Esophagus mucosa (tissue), 1 donor: ENCODE measurements around the gene CDK11B. TPM values are rescaled to one million over a fixed set of nuclear protein-coding genes. Genes with fewer than 3 reads are reported as not detected.
A peak's percentile ranks its signal among the peaks of the same experiment; 100 is the strongest.

Experiments
- ATAC-seq: fragments of 200-7000 bp; cut with Tn5 transposase; one replicate; pipeline ENCODE4 v1.9.1; 2020
- total RNA-seq: library from RNA; stranded (reverse); gene quantifications from one replicate; pipeline ENCODE4 v1.2.4, GENCODE V29; 2023
- donor health status: DM: yes; HTN: yes; CAD: no.

Gene CDK11B
- total RNA-seq, 1 donor from 2014 or later, result 10.9 TPM

DNA sequence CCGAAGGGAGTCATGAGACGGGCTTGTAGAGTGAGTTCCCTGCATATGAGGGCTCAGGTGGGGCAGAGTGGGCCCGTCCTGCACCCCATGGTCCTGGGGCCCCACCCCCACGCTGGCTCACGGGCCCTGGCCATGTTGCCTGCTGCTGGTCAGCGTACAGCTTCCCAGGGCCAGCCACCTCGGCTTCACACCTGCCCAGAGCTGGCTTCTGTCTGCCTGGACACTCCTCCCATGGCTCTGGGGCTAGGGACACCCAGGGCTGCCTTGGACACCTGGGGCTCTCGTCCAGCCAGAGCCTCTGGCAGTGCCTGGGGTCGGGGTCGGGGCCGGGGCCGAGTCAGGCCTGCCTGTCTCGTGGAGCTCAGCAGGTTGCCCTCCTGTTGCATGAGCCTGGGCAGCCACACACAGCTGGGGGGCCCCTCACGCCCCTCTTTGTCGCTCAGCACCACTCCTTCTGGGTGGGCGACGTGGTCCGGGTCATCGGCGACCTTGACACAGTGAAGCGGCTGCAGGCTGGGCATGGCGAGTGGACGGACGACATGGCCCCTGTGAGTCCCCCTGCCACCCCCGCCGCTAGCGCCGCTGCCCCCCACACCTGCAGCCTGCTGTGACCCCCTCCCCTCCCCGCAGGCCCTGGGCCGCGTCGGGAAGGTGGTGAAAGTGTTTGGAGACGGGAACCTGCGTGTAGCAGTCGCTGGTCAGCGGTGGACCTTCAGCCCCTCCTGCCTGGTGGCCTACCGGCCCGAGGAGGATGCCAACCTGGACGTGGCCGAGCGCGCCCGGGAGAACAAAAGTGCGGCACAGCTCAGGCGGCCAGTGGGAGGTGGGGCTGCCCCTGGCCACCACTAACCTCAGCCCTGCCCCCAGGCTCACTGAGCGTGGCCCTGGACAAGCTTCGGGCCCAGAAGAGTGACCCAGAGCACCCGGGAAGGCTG, 32.3 kb downstream of the CDK11B start:
- no peak for ATAC-seq

DNA sequence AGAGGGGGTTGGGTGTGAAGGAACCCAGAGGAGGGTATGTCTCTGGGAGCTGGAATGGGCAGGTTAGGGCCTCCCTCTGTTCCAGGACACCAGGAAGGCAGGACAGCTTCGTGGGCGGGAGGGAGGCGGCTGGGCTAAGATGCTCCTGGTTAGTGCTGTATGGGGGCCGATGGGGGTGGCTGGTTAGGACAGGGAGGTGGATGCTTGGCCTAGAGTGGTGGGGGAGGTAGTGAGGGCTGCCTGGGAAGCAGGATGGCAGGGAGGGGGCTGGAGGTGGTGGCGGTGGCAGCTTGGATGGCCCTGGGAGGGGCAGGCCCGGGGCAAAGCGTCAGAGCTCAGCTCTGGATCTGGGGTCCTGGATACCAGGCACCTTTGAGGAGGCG, 33.0 kb downstream of the CDK11B start:
- ATAC-seq, result no peak

DNA sequence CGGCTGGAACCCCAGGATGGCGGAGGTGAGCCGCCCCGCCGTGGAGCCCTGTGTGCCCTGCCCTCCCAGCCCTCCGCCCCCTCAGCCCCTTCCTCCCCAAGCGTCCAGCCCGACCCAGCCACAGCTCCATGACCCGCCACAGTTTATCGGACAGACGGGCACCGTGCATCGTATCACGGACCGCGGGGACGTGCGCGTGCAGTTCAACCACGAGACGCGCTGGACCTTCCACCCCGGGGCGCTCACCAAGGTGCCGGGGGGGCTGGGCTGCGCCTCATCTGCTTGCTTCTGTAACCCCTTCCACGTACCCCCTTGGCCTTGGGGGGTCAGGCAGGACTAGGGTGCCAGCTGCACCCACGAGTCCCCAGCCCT, 33.4 kb downstream of the CDK11B start:
- no peak for ATAC-seq

DNA sequence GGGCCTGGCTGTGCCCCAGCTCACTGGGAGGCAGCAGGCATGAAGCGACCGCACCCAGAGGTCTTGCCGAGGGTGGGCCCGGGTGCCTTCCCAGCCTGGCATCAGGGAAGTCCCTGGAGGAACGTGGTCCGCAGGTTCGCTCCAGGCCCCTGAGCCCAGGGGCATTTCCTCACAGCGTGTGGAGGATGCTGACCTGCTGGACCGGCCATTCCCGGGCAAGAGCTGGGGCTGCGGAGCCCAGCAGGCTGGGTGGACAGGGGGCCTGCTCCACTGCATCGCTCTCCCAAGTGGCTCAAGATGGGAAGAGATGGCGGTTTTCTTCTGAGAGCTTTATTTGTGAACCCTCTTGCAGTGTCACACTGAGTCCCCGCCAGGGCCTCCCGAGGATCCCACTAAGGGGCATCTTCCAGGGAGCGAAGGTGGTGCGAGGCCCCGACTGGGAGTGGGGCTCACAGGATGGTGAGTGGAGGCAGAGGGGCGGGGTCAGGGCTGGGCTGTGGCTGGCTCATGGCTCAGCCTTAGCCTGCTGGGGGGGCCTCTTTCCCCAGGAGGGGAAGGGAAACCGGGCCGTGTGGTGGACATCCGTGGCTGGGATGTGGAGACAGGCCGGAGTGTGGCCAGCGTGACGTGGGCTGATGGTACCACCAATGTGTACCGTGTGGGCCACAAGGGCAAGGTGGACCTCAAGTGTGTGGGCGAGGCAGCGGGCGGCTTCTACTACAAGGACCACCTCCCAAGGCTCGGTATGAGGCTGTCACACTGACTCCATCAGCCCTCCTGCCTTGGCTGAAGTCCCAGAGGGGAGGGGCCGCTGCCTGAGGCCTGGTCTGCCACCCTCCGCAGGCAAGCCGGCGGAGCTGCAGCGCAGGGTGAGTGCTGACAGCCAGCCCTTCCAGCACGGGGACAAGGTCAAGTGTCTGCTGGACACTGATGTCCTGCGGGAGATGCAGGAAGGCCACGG, 34.1 kb downstream of the CDK11B start:
- ATAC-seq, result no peak

DNA sequence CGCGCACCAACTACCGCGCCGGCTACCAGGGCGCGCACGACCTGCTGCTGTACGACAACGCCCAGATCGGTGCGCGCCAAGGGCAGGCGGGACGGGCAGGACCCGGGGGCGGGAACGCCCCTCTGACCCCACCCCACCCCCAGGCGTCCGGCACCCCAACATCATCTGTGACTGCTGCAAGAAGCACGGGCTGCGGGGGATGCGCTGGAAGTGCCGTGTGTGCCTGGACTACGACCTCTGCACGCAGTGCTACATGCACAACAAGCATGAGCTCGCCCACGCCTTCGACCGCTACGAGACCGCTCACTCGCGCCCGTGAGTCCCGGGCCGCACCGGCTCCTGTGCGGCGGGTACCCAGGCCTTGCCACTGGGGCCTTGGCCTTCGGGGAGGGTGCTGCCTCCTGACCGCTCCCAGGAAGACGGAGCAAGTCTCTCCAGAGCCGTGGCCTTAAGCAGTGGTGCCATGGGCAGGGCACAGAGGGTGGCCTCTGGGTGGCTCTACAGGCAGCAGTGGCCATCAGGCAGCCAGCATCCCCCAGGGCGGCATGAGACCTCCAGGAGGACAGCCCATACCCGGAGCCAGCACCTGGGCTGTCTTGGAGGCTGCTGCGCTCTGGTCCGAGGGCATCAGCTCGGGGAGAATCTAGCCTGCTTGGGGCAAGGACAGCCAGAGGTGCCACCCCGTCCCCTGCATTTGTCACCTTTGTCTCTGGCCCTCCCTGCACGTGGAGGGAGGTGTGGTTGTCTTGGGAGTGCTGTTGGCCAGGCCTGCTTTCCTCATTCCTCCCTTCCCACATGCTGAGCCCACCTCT, 35.0 kb downstream of the CDK11B start:
- no peak for ATAC-seq

DNA sequence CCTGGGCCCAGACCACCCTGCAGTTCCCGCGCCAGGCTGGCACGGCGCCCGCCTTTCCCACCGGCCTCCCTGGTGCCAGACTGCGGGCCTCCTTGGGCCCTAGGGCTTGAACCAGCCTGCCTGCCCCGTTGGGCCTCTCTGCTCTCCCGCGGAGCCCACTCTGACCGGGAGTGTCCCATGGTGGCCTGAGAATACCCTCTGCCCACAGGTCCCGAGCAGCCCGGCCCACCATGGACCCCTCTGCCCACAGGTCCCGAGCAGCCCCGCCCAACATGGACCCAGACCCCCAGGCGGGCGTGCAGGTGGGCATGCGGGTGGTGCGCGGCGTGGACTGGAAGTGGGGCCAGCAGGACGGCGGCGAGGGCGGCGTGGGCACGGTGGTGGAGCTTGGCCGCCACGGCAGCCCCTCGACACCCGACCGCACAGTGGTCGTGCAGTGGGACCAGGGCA, 35.6 kb downstream of the CDK11B start:
- ATAC-seq, result no peak

DNA sequence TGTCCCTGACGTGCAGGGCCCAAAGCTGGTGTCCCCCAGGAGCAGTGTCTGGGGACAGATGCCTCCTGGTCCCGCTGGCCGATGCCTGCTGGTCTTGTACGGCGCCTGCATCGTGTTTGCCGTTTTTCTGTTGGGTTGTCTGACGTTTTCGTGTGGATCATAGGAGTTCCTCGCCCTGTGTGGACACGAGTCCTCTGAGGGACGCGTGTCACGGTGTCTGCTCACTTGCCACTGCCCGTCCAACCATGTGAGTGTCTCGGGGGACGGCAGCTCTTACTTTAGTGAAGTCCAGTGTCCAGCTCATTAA, 36.1 kb downstream of the CDK11B start:
- ATAC-seq, result no peak

DNA sequence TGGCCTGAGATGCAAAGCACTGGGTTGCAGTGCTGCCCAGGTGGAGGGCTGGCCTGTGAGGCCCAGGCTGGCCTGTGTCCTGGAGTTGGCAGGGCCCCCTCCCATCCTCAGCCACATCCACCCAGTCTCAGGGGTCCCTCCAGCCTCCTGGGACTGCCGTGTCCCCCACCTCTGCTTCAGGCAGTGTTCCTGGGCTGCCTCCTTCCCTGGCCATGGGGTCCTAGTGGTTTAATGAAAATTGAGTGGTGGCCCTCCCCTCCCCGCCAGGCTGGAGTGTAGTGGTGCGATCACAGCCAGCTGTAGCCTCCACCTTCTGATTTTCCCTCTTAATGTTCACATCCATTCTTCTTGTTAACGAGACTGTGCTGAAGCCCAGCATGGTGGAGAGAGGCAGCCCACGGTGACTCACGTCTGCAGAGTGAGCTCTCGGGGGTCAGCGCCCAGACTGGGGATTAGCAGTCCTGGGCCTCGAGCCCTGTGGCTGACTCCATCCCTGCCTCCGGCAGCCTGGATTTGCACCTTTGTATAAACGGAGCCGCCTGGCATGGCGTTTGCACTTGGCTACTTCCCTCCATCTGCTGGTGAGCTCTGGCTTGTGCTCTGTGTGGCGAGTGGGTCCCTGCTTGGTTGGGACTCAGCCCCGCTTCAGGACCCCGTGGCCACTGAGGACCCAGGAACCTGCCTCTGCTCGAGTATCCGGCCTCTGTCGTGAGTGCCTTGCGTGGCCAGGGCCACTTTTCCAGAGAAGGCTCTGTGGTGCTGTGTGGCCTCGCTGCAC, 36.6 kb downstream of the CDK11B start:
- ATAC-seq, result no peak

DNA sequence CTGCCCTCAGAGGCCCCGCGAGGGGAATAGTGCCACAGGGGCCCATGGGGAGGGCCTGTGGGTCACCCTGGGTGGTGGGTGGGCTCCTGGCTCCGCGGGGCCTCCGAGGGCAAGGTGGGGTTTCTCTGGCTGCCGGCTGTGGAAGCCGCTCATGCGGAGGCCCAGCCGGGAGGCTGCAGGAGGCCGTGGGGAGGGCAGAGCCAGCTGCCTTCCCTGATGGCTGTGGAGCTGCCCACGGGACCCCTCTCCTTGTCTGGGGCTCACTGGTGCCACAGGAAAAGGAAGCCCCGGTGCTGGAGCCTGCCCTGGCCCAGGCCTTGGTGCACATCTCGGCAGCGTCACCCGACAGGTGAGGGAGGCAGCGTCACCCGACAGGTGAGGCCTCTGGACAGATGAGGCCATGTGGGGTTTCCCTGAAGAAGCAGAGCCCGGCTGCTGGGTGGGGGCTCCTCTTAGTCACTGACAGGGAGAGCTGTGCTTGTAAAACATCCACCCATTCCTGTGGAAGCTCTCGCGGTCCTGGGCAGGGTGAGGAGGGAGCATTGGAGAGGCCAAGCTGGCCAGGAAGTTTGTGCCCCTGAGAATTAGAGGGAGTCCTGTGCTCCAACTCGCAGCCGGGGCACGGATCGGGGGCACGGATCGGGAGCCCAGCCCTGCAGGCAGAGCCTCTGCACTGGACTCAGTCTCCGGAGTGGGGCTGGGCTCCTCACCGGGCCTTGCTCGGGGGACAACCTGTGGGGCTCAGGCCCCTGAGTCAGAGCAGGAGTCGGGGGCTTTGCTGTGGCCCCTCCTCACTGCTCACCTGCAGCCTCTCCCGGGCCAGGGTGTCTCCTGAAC, 37.4 kb downstream of the CDK11B start:
- ATAC-seq, result no peak

DNA sequence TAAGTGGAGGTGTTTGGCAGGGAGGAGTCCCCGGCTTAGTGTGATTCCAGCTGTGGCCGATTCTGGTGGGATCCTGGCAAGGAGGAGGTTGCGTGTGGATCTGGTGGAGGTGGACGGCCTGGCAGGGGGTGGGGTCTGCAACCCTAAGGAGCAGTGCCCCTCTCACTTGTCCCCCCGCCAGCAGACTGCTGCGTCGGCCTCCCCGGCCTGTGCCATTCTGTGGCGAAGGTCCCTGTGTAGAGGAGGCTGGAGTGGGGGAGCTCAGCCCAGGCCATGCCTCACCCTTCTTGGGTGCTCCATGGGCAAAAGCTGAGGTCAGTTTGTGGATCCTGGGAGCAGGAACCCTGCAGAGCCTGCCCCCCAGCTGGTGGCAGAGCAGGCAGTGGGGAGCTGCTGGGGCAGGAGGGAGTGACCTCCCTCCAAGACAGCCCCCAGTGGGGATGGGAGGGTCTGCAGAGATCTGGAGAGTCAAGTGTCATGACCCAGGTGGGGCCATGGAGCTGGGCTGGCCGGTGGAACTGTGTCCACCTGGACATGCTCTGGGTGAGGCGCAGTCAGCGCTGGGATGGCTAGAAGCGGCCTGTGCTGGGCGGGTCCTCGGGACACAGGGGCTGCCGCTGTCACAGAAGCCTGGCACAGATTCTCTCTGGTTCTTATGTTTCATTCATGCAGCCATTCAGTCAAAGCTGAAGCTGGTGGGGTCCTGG, 38.2 kb downstream of the CDK11B start:
- no peak for ATAC-seq

DNA sequence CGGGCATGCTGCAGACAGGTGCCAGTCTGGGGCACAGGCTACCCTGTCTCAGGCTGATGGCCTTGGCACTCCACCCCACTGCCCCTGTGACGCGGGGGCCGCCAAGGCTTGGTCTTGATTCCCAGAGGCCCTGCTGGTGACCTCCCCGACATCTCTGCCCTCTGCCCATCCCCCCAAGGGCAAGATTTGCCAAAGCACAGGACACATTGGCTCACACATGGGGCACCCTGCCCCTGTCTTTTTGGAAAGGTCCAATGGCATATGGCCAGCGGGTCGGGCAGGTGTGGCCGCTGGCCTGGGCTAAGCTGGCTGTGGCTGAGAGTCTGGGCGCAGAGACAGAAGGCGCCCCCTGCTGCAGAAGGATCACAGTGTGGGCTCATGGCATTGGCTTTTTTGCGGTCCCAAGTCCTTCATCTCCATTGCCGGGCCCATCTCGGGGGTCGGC, 38.9 kb downstream of the CDK11B start:
- no peak for ATAC-seq

DNA sequence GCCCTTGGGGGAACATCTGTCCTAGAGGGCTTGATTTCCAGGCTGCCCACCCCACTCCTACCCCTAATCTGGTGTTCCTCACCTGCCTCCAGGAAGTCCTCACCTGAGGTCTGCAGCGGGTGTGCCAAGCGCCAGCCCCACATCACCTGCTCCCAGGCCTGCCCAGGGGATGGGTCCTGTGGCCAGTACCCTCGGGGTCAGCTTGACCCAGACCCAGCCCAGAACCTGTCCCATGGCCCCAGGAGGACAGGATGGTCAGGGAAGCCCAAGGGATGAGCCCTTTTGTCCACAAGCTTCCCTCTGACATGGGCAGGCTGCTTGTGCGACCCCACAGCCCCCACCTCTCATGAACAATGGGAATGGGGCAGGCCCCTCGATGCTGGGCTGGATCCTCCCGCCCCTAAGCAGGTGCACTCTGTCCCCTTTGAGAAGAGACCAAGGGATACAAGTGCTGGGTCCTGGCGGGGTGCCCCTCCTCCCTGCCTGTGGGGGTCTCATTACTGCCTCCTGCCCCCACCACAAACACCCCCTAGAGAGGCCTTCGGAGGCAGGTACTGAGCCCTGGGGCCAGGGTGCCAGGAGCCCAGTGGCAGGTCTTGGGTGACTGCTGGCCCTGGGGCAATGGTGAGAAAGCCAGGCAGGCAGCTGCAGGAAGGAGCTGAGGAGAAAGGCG, 40.3 kb downstream of the CDK11B start:
- ATAC-seq, result no peak

DNA sequence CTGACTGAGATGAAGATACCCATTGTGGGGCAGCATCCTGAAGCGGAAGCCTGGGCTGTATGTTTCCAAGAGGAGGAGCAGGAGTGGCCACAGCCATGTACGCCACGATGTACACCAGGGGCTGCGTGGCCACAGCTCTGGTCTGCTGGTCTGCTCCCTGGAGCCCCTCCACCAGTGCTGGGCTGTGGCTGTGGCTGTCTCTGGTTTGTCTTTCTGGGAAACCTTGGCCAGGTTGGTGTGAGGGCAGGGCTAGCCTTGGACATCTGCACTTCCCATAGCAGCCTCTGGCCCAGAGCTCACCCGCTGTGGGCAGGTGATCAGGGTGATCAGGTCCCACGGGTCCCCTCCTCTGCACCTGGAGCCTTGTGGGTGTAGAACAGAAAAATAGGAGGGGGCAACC, 40.9 kb downstream of the CDK11B start:
- ATAC-seq, result no peak

DNA sequence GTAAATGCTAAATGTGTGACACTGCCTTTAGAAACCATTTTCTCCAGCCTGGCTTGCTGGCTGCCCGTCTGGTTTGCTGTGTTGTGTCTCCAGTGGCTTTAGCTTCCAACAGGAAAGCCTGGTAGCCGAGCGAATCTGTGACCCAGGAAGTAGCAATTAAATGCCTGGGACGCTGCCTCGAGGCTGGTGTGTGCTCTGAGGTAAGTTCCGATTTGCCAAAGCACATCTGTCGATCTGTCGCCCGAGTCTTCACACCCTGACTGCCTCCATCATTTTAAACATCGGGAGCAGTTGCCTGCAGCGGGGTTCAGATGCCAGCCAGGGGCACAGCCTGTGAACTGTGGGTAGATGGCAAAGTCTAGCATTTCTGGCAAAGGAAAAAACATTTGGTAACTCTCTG, 41.3 kb downstream of the CDK11B start:
- no peak for ATAC-seq

DNA sequence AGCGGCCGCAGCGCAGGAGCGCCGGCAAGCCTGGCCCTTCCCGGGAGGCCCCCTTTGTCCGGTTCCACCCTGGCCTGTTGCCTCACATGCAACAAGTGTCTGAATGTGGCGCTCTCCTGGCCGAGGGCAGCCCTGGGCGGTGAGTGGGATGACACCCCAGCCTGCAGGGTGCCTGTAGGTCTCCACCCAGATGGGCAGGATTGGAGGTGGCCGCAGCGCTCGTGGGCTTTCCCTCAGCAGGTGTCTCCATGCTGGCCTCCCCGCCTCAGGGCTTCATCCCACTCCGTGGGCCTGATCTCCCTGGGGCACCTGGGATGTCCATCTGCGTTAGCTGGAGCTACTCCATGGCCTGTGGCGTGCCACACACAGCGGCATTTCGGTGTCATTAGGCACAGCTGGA, 42.0 kb downstream of the CDK11B start:
- peak; percentile 0 for ATAC-seq

DNA sequence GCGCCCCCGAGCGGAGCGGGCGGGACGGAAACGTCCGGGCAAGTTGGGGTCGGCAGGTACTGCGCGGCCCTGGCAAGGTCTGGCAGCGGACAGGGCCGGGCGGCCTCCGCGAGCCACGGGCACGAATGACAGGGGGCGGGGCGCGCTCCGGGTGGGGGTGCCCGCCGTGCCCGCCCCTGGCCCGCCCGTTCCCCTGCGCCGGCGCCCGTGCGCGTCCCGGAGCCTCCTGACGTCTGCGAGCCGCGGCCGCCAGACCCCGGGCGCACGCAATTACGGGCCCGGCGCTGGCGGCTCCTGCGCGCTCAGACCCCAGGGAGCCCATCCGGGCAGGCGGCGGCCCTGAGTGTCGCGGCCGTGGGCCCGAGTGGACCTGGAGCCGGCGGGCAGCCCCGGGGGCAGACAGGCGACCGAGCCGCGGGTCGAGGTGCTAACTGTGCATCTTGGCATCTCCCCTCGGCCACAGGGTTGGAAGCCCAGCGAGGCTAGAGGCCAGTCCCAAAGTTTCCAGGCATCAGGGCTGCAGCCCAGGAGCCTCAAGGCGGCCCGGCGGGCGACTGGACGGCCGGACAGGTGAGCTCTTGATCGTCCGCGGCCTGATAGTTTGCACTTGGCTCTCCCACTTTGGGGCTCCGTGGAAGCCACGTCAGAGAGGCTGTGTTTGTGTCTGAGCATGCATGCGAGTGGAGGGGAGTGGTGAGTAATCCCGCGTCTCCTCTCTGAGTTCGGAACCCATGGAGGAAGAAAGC, 42.6 kb downstream of the CDK11B start:
- peak; percentile 49 for ATAC-seq

DNA sequence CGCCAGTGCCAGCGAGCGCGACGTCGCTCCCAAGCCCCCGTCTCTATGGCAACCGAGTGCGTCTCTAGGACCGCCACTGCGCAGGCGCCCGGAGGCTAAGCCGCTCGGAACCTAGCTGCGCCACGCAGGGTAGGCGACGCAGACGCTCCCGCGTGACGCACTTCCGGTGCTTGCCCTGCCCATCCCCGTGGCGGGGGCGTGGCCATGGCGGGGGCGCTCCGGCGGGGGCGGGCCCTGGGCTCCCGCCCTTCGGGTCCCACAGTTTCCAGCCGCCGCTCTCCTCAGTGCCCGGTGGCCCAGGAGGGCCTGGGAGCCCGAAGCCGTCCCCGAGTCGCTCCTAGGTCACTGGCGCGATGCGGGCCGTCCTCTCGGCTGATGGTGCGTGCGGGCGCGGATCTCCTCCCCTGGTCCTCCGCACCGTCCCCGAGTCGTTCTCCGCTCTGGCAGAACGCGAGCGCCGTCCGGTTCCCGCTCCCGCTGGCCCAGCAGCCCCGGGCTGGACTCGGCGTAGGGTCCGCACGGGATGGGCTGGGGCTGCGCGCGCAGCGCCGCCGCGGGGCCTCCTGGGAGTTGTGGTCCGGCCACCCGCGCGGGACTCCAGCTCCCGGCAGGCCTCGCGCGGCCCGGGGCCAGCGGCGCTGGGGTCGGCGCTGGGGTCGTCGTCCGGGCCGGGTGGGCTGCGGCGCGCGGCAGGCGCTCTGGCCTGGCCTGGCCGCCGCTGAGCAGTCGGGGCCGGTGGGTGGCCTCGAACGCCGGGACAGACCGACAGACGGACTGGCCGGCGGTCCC, 43.4 kb downstream of the CDK11B start, which contains the start of gene MIB2:
MIB2 (plus strand) TSS at position 245 of the 789 bp plus-strand sequence. CDS start 7,953 bp downstream, outside the sequence.
- ATAC-seq, result peak; percentile 93

DNA sequence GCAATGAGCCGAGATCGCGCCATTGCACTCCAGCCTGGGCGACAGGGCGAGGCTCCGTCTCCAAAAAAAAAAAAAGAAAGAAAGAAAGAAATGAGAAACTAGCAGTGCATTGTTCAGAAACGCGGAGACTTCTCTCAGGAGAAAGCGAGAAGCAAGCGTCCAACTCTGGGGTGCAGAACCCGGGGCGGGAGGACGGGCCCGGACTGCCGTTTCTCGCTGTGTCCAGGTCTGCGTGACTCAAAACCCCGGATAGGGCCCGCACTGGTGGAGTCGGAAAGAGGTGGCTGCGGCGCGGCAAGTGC, 43.9 kb downstream of the CDK11B start:
- ATAC-seq, result no peak
